HCT116 (cell line): ENCODE data around the gene CPNE4.

Experiments used
- POLR2A ChIP-seq: IDR thresholded peaks from 2 replicates; pipeline ENCODE4 v1.7.0; 2011; ENCODE audit warnings: borderline replicate concordance; ENCODE audit not compliant: insufficient read depth, insufficient read length; ENCODE audit errors: extremely low read depth
- POLR2AphosphoS5 ChIP-seq: IDR thresholded peaks from 2 replicates; pipeline ENCODE4 v1.6.1; 2011; ENCODE audit warnings: mild to moderate bottlenecking, low read depth, low read length, moderate library complexity
- RAD21 ChIP-seq: IDR thresholded peaks from 2 replicates; pipeline ENCODE4 v1.6.1; 2012; ENCODE audit warnings: low read depth, mild to moderate bottlenecking
- REST ChIP-seq: IDR thresholded peaks from 2 replicates; pipeline ENCODE4 v1.6.1; 2012; ENCODE audit warnings: low read depth
- SIN3A ChIP-seq: IDR thresholded peaks from 2 replicates; pipeline ENCODE4 v1.6.1; 2012; ENCODE audit warnings: low read depth
- TCF7L2 ChIP-seq: IDR thresholded peaks from 2 replicates; pipeline ENCODE4 v1.7.0; 2011; ENCODE audit warnings: borderline replicate concordance, inconsistent platforms; ENCODE audit not compliant: insufficient read depth, insufficient read length; ENCODE audit errors: extremely low read depth
- YY1 ChIP-seq: IDR thresholded peaks from 2 replicates; pipeline ENCODE4 v1.6.1; 2011; ENCODE audit warnings: low read length, low read depth, moderate library complexity, mild to moderate bottlenecking; ENCODE audit not compliant: insufficient replicate concordance; ENCODE audit errors: extremely low read depth
- TF ChIP-seq, protein P1 (sequence below), 3 experiments: fragments of 200-600 bp in 1 of 3; sonication (generic) in 1 of 3; IDR thresholded peaks in 2 of 3; conservative IDR thresholded peaks in 1 of 3; 2 replicates each; pipeline ENCODE4 v1.5.1; 2012 to 2017; ENCODE audit warnings: low read depth in 2 of 3, low read length in 2 of 3, antibody characterized with exemption in 1 of 3, borderline replicate concordance in 1 of 3, control low read depth in 1 of 3, mild to moderate bottlenecking in 1 of 3, mixed read lengths in 1 of 3, mixed run types in 1 of 3, moderate library complexity in 1 of 3; ENCODE audit not compliant: insufficient read depth in 1 of 3
- TF ChIP-seq, protein P2 (sequence below): IDR thresholded peaks from 2 replicates; pipeline ENCODE4 v1.6.1; 2011; ENCODE audit warnings: mild to moderate bottlenecking, low read length, moderate library complexity; ENCODE audit not compliant: insufficient replicate concordance; ENCODE audit errors: extremely low read depth
- TF ChIP-seq, protein P3 (sequence below): IDR thresholded peaks from 2 replicates; pipeline ENCODE4 v1.6.1; 2012
- TF ChIP-seq, protein P4 (sequence below): IDR thresholded peaks from 2 replicates; pipeline ENCODE4 v1.6.1; 2012

DNA sequence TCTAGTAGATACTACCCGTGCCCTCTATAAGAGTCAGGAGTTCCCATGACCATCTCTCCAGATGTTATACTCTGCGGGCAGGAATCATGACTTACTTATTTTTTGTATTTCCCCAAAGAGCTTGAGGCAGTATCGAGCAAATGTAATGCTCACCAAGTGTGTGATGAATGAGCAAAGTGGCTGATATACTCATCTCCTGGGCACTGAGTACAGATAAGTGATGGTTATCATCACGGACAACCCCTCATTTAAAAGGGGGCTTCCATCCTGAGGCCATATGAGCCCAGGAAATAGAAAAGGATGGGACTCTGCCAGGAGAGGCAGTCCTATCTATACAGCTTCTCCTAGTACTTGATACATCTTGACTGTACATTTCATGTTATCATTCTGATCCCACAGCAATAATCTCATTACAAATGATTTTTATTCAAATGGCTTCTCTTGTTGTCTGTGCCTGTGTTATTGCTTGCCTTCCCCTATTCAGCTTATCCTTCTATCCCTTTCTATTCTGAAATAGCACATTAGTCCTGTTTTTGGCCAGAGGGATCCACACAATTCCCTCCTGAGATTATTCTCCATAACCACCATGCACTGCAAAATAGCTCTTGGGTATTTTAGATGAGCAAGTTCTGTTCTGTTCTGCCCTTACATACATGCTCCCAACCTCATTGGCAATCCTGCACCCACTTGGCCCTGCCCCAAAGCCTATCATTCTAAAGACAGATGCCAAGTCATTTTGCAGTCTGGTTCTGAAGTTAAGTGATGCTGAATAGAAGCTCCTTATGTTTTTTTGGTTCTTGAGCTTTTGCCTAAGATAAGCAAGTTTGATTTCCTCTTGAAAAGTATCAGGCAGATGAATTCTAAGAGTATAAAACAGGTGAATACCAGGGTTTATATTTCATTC lies 484.0 kb downstream of the CPNE4 start:
- TF ChIP-seq YY1 (no peak), POLR2AphosphoS5 (no peak), TCF7L2 (no peak), POLR2A (no peak), REST (no peak), SIN3A (no peak), RAD21 (no peak)
- TF ChIP-seq, protein P1, sequence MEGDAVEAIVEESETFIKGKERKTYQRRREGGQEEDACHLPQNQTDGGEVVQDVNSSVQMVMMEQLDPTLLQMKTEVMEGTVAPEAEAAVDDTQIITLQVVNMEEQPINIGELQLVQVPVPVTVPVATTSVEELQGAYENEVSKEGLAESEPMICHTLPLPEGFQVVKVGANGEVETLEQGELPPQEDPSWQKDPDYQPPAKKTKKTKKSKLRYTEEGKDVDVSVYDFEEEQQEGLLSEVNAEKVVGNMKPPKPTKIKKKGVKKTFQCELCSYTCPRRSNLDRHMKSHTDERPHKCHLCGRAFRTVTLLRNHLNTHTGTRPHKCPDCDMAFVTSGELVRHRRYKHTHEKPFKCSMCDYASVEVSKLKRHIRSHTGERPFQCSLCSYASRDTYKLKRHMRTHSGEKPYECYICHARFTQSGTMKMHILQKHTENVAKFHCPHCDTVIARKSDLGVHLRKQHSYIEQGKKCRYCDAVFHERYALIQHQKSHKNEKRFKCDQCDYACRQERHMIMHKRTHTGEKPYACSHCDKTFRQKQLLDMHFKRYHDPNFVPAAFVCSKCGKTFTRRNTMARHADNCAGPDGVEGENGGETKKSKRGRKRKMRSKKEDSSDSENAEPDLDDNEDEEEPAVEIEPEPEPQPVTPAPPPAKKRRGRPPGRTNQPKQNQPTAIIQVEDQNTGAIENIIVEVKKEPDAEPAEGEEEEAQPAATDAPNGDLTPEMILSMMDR (IDR thresholded peaks at IDR 0.05 in 2 of 3, conservative IDR thresholded peaks at IDR 0.05 in 1 of 3; ENCODE audit: borderline replicate concordance in 1 of 3, insufficient read depth in 1 of 3, low read depth in 2 of 3, low read length in 2 of 3): no peak
- TF ChIP-seq, protein P2, sequence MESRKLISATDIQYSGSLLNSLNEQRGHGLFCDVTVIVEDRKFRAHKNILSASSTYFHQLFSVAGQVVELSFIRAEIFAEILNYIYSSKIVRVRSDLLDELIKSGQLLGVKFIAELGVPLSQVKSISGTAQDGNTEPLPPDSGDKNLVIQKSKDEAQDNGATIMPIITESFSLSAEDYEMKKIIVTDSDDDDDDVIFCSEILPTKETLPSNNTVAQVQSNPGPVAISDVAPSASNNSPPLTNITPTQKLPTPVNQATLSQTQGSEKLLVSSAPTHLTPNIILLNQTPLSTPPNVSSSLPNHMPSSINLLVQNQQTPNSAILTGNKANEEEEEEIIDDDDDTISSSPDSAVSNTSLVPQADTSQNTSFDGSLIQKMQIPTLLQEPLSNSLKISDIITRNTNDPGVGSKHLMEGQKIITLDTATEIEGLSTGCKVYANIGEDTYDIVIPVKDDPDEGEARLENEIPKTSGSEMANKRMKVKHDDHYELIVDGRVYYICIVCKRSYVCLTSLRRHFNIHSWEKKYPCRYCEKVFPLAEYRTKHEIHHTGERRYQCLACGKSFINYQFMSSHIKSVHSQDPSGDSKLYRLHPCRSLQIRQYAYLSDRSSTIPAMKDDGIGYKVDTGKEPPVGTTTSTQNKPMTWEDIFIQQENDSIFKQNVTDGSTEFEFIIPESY: no peak
- TF ChIP-seq, protein P3, sequence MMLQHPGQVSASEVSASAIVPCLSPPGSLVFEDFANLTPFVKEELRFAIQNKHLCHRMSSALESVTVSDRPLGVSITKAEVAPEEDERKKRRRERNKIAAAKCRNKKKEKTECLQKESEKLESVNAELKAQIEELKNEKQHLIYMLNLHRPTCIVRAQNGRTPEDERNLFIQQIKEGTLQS: no peak
- TF ChIP-seq, protein P4, sequence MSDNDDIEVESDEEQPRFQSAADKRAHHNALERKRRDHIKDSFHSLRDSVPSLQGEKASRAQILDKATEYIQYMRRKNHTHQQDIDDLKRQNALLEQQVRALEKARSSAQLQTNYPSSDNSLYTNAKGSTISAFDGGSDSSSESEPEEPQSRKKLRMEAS: no peak
